HepG2 (cell line): ENCODE data around the gene STIM2. TPM values are rescaled to one million over a fixed set of nuclear protein-coding genes. Genes with fewer than 3 reads are reported as not detected.
A peak's percentile ranks its signal among the peaks of the same experiment; 100 is the strongest.

Experiments
- ARID2 ChIP-seq: sonication (generic); formaldehyde crosslinking; IDR thresholded peaks from 2 replicates; pipeline ENCODE4 v1.8.1; 2022; ENCODE audit warnings: mild to moderate bottlenecking, missing genetic modification reagents, borderline replicate concordance
- ASH2L ChIP-seq: fragments of 300-600, 200-600 bp; sonication (generic); IDR thresholded peaks from 2 replicates; pipeline ENCODE4 v1.7.0; 2017; ENCODE audit warnings: low read depth, mild to moderate bottlenecking, moderate library complexity, mixed read lengths, low read length; ENCODE audit not compliant: insufficient read length
- FOSL1 ChIP-seq: sonication (generic); formaldehyde crosslinking; IDR thresholded peaks from 2 replicates; pipeline ENCODE4 v1.9.0; 2021; ENCODE audit warnings: missing genetic modification reagents, borderline replicate concordance
- GABPB1 ChIP-seq: IDR thresholded peaks from 2 replicates; pipeline ENCODE4 v1.6.1; 2016; ENCODE audit warnings: mild to moderate bottlenecking, missing genetic modification reagents, moderate library complexity, missing compliant biosample characterization
- GATA4 ChIP-seq: sonication (generic); IDR thresholded peaks from 2 replicates; pipeline ENCODE4 v1.6.1; 2016; ENCODE audit warnings: antibody characterized with exemption, low read depth, borderline replicate concordance
- GATAD1 ChIP-seq: IDR thresholded peaks from 2 replicates; pipeline ENCODE4 v1.6.1; 2016; ENCODE audit warnings: missing genetic modification reagents, missing compliant biosample characterization
- HDAC1 ChIP-seq: sonication (generic); formaldehyde crosslinking; IDR thresholded peaks from 2 replicates; pipeline ENCODE4 v1.5.1; 2020; ENCODE audit warnings: mild to moderate bottlenecking, missing genetic modification reagents
- IRF2 ChIP-seq: IDR thresholded peaks from 2 replicates; pipeline ENCODE4 v1.6.1; 2018; ENCODE audit warnings: missing genetic modification reagents, missing compliant biosample characterization
- KDM3A ChIP-seq: IDR thresholded peaks from 2 replicates; pipeline ENCODE4 v1.6.1; 2018; ENCODE audit warnings: low read depth, missing compliant biosample characterization
- KMT2A ChIP-seq: sonication (generic); formaldehyde crosslinking; IDR thresholded peaks from 2 replicates; pipeline ENCODE4 v1.4.0; 2020; ENCODE audit warnings: missing genetic modification reagents
- NFKB2 ChIP-seq: sonication (generic); formaldehyde crosslinking; IDR thresholded peaks from 2 replicates; pipeline ENCODE4 v1.4.0; 2020; ENCODE audit warnings: missing genetic modification reagents, borderline replicate concordance
- PRDM15 ChIP-seq: sonication (generic); formaldehyde crosslinking; IDR thresholded peaks from 2 replicates; pipeline ENCODE4 v1.4.0; 2020; ENCODE audit warnings: missing genetic modification reagents
- RBM39 ChIP-seq: fragments of 200-400 bp; formaldehyde crosslinking; IDR thresholded peaks from one replicate; pipeline ENCODE4 v1.6.1; 2018; ENCODE audit warnings: antibody characterized with exemption, mild to moderate bottlenecking, low read depth, low read length; ENCODE audit not compliant: poor library complexity, severe bottlenecking
- RFX3 ChIP-seq: IDR thresholded peaks from 2 replicates; pipeline ENCODE4 v1.6.1; 2016; ENCODE audit warnings: missing biosample characterization, missing genetic modification reagents
- SALL1 ChIP-seq: sonication (generic); formaldehyde crosslinking; IDR thresholded peaks from 2 replicates; pipeline ENCODE4 v1.8.0; 2022; ENCODE audit warnings: mild to moderate bottlenecking, missing genetic modification reagents
- SOX13 ChIP-seq, 3 experiments: fragments of 450-650 bp in 1 of 3; sonication (generic) in 1 of 3; formaldehyde crosslinking in 1 of 3; IDR thresholded peaks in 2 of 3; conservative IDR thresholded peaks in 1 of 3; 2 replicates each; pipeline versions ENCODE4 v1.5.0 to v1.6.1; 2016 to 2020; ENCODE audit warnings: antibody characterized with exemption in 1 of 3, mild to moderate bottlenecking in 1 of 3, missing compliant biosample characterization in 1 of 3, missing genetic modification reagents in 1 of 3, moderate library complexity in 1 of 3
- ZMYM4 ChIP-seq: sonication (generic); formaldehyde crosslinking; IDR thresholded peaks from 2 replicates; pipeline ENCODE4 v1.8.1; 2023; ENCODE audit warnings: mild to moderate bottlenecking, missing genetic modification reagents
- ZNF354B ChIP-seq: sonication (generic); formaldehyde crosslinking; IDR thresholded peaks from 2 replicates; pipeline ENCODE4 v1.8.0; 2022; ENCODE audit warnings: mild to moderate bottlenecking, missing genetic modification reagents
- ZNF678 ChIP-seq: sonication (generic); formaldehyde crosslinking; IDR thresholded peaks from 2 replicates; pipeline ENCODE4 v1.4.0; 2020; ENCODE audit warnings: mild to moderate bottlenecking, missing genetic modification reagents
- ZNF777 ChIP-seq: sonication (generic); formaldehyde crosslinking; IDR thresholded peaks from 2 replicates; pipeline ENCODE4 v1.4.0; 2020; ENCODE audit warnings: missing genetic modification reagents
- polyA plus RNA-seq, 8 experiments: library from polyadenylated mRNA; depleted of rRNA in 3 of 8; stranded (reverse) in 7 of 8; unstranded in 1 of 8; fragments of >200 nt; fragmentation: Illumina TruSeq in 4 of 8; extraction: Trizol in 4 of 8; gene quantifications; 2 replicates each; pipeline versions ENCODE4 v1.2.1 to v1.2.3, GENCODE V29; 2011 to 2016; ENCODE audit warnings: low read depth in 4 of 8, missing spikeins in 1 of 8, mixed read lengths in 1 of 8; ENCODE audit not compliant: insufficient read depth in 1 of 8
- total RNA-seq, 5 experiments: library from RNA; depleted of rRNA; stranded (reverse); fragments of >200 nt; fragmentation: Illumina TruSeq; extraction: Trizol; gene quantifications; 2 replicates each; pipeline ENCODE4 v1.2.3, GENCODE V29; 2016; ENCODE audit warnings: low read depth in 1 of 5
- TF ChIP-seq, protein P1 (sequence below): sonication (generic); formaldehyde crosslinking; IDR thresholded peaks from 2 replicates; pipeline ENCODE4 v1.4.0; 2020; ENCODE audit warnings: missing genetic modification reagents
- TF ChIP-seq, protein P2 (sequence below): sonication (generic); formaldehyde crosslinking; IDR thresholded peaks from 2 replicates; pipeline ENCODE4 v1.4.0; 2020; ENCODE audit warnings: missing genetic modification reagents, mild to moderate bottlenecking, borderline replicate concordance

Gene STIM2
- total and polyA plus RNA-seq, 2 of the 13 experiments (the other 11 are each of a cell fraction or from before 2014, with no cell fraction given), result 19.3 to 19.4 TPM

GRCh38 chr4:26861434-26862186 is 969 bp downstream of the STIM2 start (continued):
- 0 out of 2 replicates have a peak, but pooled peaks have one; percentile 15 for TF ChIP-seq GATA4
- TF ChIP-seq ZNF354B, result no peak
- no peak for TF ChIP-seq FOSL1 (CRISPR knock-in tag)
- peak; percentile 96 for TF ChIP-seq ZNF777 (CRISPR knock-in tag)
- TF ChIP-seq ASH2L, result peak; percentile 91
- TF ChIP-seq ZMYM4, result peak; percentile 13; the same call in 1 of the 2 replicates
- 0 out of 2 replicates have a peak, but pooled peaks have one; percentile 16 for TF ChIP-seq SOX13 (IDR thresholded peaks at IDR 0.05)
- peak in 1 of 2 experiments; percentile 9; a peak in 1 of 4 replicates for TF ChIP-seq SOX13 (CRISPR knock-in tag; conservative IDR thresholded peaks at IDR 0.05 in 1 of 2, IDR thresholded peaks at IDR 0.05 in 1 of 2)
- TF ChIP-seq ZNF678, result 0 out of 2 replicates have a peak, but pooled peaks have one; percentile 49
- TF ChIP-seq, protein P1, sequence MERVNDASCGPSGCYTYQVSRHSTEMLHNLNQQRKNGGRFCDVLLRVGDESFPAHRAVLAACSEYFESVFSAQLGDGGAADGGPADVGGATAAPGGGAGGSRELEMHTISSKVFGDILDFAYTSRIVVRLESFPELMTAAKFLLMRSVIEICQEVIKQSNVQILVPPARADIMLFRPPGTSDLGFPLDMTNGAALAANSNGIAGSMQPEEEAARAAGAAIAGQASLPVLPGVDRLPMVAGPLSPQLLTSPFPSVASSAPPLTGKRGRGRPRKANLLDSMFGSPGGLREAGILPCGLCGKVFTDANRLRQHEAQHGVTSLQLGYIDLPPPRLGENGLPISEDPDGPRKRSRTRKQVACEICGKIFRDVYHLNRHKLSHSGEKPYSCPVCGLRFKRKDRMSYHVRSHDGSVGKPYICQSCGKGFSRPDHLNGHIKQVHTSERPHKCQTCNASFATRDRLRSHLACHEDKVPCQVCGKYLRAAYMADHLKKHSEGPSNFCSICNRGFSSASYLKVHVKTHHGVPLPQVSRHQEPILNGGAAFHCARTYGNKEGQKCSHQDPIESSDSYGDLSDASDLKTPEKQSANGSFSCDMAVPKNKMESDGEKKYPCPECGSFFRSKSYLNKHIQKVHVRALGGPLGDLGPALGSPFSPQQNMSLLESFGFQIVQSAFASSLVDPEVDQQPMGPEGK, result peak; percentile 64
- TF ChIP-seq IRF2 (CRISPR knock-in tag), result peak; percentile 65; the same call in 1 of the 2 replicates
- TF ChIP-seq SALL1, result 0 out of 2 replicates have a peak, but pooled peaks have one; percentile 15
- TF ChIP-seq GATAD1 (CRISPR knock-in tag), result no peak
- TF ChIP-seq RBM39, result peak; percentile 36
- TF ChIP-seq, protein P2, sequence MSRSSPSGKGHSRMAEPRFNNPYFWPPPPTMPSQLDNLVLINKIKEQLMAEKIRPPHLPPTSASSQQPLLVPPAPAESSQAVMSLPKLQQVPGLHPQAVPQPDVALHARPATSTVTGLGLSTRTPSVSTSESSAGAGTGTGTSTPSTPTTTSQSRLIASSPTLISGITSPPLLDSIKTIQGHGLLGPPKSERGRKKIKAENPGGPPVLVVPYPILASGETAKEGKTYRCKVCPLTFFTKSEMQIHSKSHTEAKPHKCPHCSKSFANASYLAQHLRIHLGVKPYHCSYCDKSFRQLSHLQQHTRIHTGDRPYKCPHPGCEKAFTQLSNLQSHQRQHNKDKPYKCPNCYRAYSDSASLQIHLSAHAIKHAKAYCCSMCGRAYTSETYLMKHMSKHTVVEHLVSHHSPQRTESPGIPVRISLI (CRISPR knock-in tag), result peak; percentile 77; the same call in 1 of the 2 replicates
- 0 out of 2 replicates have a peak, but pooled peaks have one; percentile 5 for TF ChIP-seq HDAC1
- TF ChIP-seq KMT2A (CRISPR knock-in tag), result peak; percentile 87; the same call in 1 of the 2 replicates
- TF ChIP-seq KDM3A (CRISPR knock-in tag), result 0 out of 2 replicates have a peak, but pooled peaks have one; percentile 41
- no peak for TF ChIP-seq RFX3 (CRISPR knock-in tag)
- TF ChIP-seq ARID2 (CRISPR knock-in tag), result no peak
- TF ChIP-seq NFKB2 (CRISPR knock-in tag), result 0 out of 2 replicates have a peak, but pooled peaks have one; percentile 2
- 0 out of 2 replicates have a peak, but pooled peaks have one; percentile 37 for TF ChIP-seq PRDM15
- peak; percentile 54; the same call in 1 of the 2 replicates for TF ChIP-seq GABPB1 (CRISPR knock-in tag)
